Measurements from ENCODE around the gene TAF3.

- TF ChIP-seq MAX (IDR thresholded peaks at IDR 0.05; ENCODE audit: low read depth): no peak
- TF ChIP-seq CTCF (IDR thresholded peaks at IDR 0.05): no peak
- TF ChIP-seq, protein P1, sequence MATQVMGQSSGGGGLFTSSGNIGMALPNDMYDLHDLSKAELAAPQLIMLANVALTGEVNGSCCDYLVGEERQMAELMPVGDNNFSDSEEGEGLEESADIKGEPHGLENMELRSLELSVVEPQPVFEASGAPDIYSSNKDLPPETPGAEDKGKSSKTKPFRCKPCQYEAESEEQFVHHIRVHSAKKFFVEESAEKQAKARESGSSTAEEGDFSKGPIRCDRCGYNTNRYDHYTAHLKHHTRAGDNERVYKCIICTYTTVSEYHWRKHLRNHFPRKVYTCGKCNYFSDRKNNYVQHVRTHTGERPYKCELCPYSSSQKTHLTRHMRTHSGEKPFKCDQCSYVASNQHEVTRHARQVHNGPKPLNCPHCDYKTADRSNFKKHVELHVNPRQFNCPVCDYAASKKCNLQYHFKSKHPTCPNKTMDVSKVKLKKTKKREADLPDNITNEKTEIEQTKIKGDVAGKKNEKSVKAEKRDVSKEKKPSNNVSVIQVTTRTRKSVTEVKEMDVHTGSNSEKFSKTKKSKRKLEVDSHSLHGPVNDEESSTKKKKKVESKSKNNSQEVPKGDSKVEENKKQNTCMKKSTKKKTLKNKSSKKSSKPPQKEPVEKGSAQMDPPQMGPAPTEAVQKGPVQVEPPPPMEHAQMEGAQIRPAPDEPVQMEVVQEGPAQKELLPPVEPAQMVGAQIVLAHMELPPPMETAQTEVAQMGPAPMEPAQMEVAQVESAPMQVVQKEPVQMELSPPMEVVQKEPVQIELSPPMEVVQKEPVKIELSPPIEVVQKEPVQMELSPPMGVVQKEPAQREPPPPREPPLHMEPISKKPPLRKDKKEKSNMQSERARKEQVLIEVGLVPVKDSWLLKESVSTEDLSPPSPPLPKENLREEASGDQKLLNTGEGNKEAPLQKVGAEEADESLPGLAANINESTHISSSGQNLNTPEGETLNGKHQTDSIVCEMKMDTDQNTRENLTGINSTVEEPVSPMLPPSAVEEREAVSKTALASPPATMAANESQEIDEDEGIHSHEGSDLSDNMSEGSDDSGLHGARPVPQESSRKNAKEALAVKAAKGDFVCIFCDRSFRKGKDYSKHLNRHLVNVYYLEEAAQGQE (IDR thresholded peaks at IDR 0.05; ENCODE audit: low read depth, low read length): no peak
- no peak for TF ChIP-seq FOXM1 (IDR thresholded peaks at IDR 0.05; ENCODE audit: low read depth)
- TF ChIP-seq RXRA (IDR thresholded peaks at IDR 0.05; ENCODE audit: borderline replicate concordance, low read depth): no peak
These were observed 239.4 kb downstream of the TAF3 start for GRCh38 chr10:8057636-8058273.
